SK-N-SH treated with all-trans-retinoic acid at 6 μM for 48 hours (cell line): ENCODE results near the gene AVPI1.

Source experiments
- ARNTL ChIP-seq: fragments of 450-650 bp; formaldehyde crosslinking; IDR thresholded peaks from 2 replicates; pipeline ENCODE4 v1.5.0; 2020; ENCODE audit warnings: low read depth, mild to moderate bottlenecking, moderate library complexity, borderline replicate concordance
- CSDC2 ChIP-seq: fragments of 250-450 bp; sonication (Bioruptor Pico); IDR thresholded peaks from 2 replicates; pipeline ENCODE4 v1.5.0; 2020; ENCODE audit warnings: mild to moderate bottlenecking, moderate library complexity
- CSRNP3 ChIP-seq: fragments of 250-450 bp; sonication (Bioruptor Pico); IDR thresholded peaks from 2 replicates; pipeline ENCODE4 v1.5.1; 2021; ENCODE audit warnings: mild to moderate bottlenecking, moderate library complexity
- ISL1 ChIP-seq: fragments of 250-450 bp; sonication (Bioruptor Pico); IDR thresholded peaks from 2 replicates; pipeline ENCODE4 v2.1.2; 2022; ENCODE audit warnings: mild to moderate bottlenecking, moderate library complexity
- RARB ChIP-seq: fragments of 250-450 bp; sonication (Bioruptor Pico); IDR thresholded peaks from 2 replicates; pipeline ENCODE4 v1.8.0; 2021; ENCODE audit warnings: mild to moderate bottlenecking, moderate library complexity
- SNAI2 ChIP-seq: fragments of 250-450 bp; sonication (Bioruptor Pico); IDR thresholded peaks from 2 replicates; pipeline ENCODE4 v1.5.0; 2020; ENCODE audit warnings: mild to moderate bottlenecking, moderate library complexity
- TSHZ2 ChIP-seq: fragments of 250-450 bp; sonication (Bioruptor Pico); IDR thresholded peaks from 2 replicates; pipeline ENCODE4 v1.5.0; 2020; ENCODE audit warnings: mild to moderate bottlenecking, moderate library complexity
- ZFP30 ChIP-seq: fragments of 450-650 bp; formaldehyde crosslinking; IDR thresholded peaks from 2 replicates; pipeline ENCODE4 v1.5.0; 2022; ENCODE audit warnings: mild to moderate bottlenecking, moderate library complexity

- TF ChIP-seq CSRNP3 (CRISPR knock-in tag) (no peak), CSDC2 (CRISPR knock-in tag) (no peak), ZFP30 (no peak), RARB (CRISPR knock-in tag) (no peak), ARNTL (CRISPR knock-in tag) (no peak), ISL1 (CRISPR knock-in tag) (no peak), TSHZ2 (CRISPR knock-in tag) (no peak), SNAI2 (CRISPR knock-in tag) (no peak)
These were observed 38.3 kb downstream of the AVPI1 start for GRCh38 chr10:97648562-97649404.
